GM21423 (cell line): ENCODE measurements around the gene TCF21.
"Not testable (repeated sequence)": the region's sequence is repeated elsewhere in the genome, so short reads cannot be mapped to it uniquely, and the experiment has no call there.

ENCODE experiments used
- ATAC-seq: cut with Tn5 transposase; IDR thresholded peaks from one replicate; pipeline ENCODE4 v1.9.1; 2021; ENCODE audit warnings: mild to moderate bottlenecking, moderate library complexity; ENCODE audit not compliant: unreplicated experiment

TCF21 gene

GRCh38 chr6:133921249-133921859 lies 32.4 kb downstream of the TCF21 start:
- ATAC-seq, result peak; percentile 68

GRCh38 chr6:133923938-133924593 lies 35.2 kb downstream of the TCF21 start:
- peak; percentile 86 for ATAC-seq

GRCh38 chr6:133931221-133931620 lies 42.3 kb downstream of the TCF21 start:
- ATAC-seq, result not testable (repeated sequence)

GRCh38 chr6:133936352-133936751 lies 47.4 kb downstream of the TCF21 start:
- not testable (repeated sequence) for ATAC-seq

GRCh38 chr6:133937909-133938308 lies 49.0 kb downstream of the TCF21 start:
- ATAC-seq, result no peak

- no peak for ATAC-seq
Measured at GRCh38 chr6:133938533-133938932, 49.6 kb downstream of the TCF21 start.

- no peak for ATAC-seq
Measured at GRCh38 chr6:133939778-133940667, 51.1 kb downstream of the TCF21 start.
